ENCODE data around the gene KCTD10.
A peak's percentile ranks its signal among the peaks of the same experiment; 100 is the strongest.
"Not testable (repeated sequence)": the region's sequence is repeated elsewhere in the genome, so short reads cannot be mapped to it uniquely, and the experiment has no call there.

Gene KCTD10

GRCh38 chr12:109445191-109445609 is 31.9 kb downstream of the KCTD10 start:
- Histone ChIP-seq H3K27ac (no peak overlapping the region), H3K36me3 (replicated peaks) (peaks cover 35% of the 10 kb centered on the region), H3K4me3 (ENCODE audit: low read depth, low read length) (no peak overlapping the region), H3K27me3 (replicated peaks) (no peaks in the 10 kb centered on the region)
- TF ChIP-seq CTCF (IDR thresholded peaks at IDR 0.05; ENCODE audit: low read depth, low read length, missing control alignments): no peak
- in situ Hi-C loops (cut with HindIII; ENCODE audit: low pct_ligation_motif_present, low sequenced_read_pairs): no loop called here
- DNase-seq: peak; percentile 14

GRCh38 chr12:109444259-109444658 is 32.8 kb downstream of the KCTD10 start:
- TF ChIP-seq CTCF (IDR thresholded peaks at IDR 0.05; ENCODE audit: low read depth, low read length, missing control alignments): no peak
- H3K27ac ChIP-seq: no peak overlapping the region
- H3K4me3 ChIP-seq (ENCODE audit: low read depth, low read length): no peak overlapping the region
- no peaks in the 10 kb centered on the region for H3K27me3 ChIP-seq (replicated peaks)
- no peak for DNase-seq
- in situ Hi-C loops (cut with HindIII; ENCODE audit: low pct_ligation_motif_present, low sequenced_read_pairs): no loop called here
- peaks cover 25% of the 10 kb centered on the region for H3K36me3 ChIP-seq (replicated peaks)

GRCh38 chr12:109443794-109444193 is 33.3 kb downstream of the KCTD10 start:
- no peak for DNase-seq
- Histone ChIP-seq H3K4me3 (ENCODE audit: low read depth, low read length) (no peak overlapping the region), H3K27me3 (replicated peaks) (no peaks in the 10 kb centered on the region), H3K27ac (no peak overlapping the region), H3K36me3 (replicated peaks) (peaks cover 22% of the 10 kb centered on the region)
- no peak for TF ChIP-seq CTCF (IDR thresholded peaks at IDR 0.05; ENCODE audit: low read depth, low read length, missing control alignments)
- in situ Hi-C loops (cut with HindIII; ENCODE audit: low pct_ligation_motif_present, low sequenced_read_pairs): no loop called here

GRCh38 chr12:109440851-109441490 is 36.1 kb downstream of the KCTD10 start:
- Histone ChIP-seq H3K27ac (no peak overlapping the region), H3K36me3 (replicated peaks) (peaks cover under 1% of the 10 kb centered on the region), H3K27me3 (replicated peaks) (no peaks in the 10 kb centered on the region), H3K4me3 (ENCODE audit: low read depth, low read length) (no peak overlapping the region)
- in situ Hi-C loops (cut with HindIII; ENCODE audit: low pct_ligation_motif_present, low sequenced_read_pairs): no loop called here
- no peak for DNase-seq
- no peak for TF ChIP-seq CTCF (IDR thresholded peaks at IDR 0.05; ENCODE audit: low read depth, low read length, missing control alignments)

- H3K4me3 ChIP-seq (ENCODE audit: low read depth, low read length); H3K27me3 ChIP-seq (replicated peaks); H3K27ac ChIP-seq; in situ Hi-C loops (cut with HindIII; ENCODE audit: low pct_ligation_motif_present, low sequenced_read_pairs); H3K36me3 ChIP-seq (replicated peaks); DNase-seq: not testable (repeated sequence)
Measured at GRCh38 chr12:109439951-109440350, 37.1 kb downstream of the KCTD10 start.

GRCh38 chr12:109439181-109439580 is 37.9 kb downstream of the KCTD10 start:
- in situ Hi-C loops (cut with HindIII; ENCODE audit: low pct_ligation_motif_present, low sequenced_read_pairs): no loop called here
- no peaks in the 10 kb centered on the region for H3K27me3 ChIP-seq (replicated peaks)
- H3K27ac ChIP-seq: no peak overlapping the region
- no peak overlapping the region for H3K4me3 ChIP-seq (ENCODE audit: low read depth, low read length)
- H3K36me3 ChIP-seq (replicated peaks): no peaks in the 10 kb centered on the region
- TF ChIP-seq CTCF (IDR thresholded peaks at IDR 0.05; ENCODE audit: low read depth, low read length, missing control alignments): no peak
- DNase-seq: no peak

Measured in brain microvascular endothelial cell (primary cell).